Stimulated activated CD8-positive, alpha-beta memory T cell treated with anti-CD3 and anti-CD28 coated beads, Interleukin-15, amount 100 ng/mL, for 1 hour (primary cell): ENCODE measurements around the gene GALNTL6.

Source experiments
- DNase-seq: peaks from one replicate; pipeline ENCODE4 v3.0.0-alpha.2; 2020; ENCODE audit warnings: low read depth

Gene GALNTL6

GRCh38 chr4:172009446-172010230 is 196.4 kb downstream of the GALNTL6 start:
- DNase-seq = no peak

GRCh38 chr4:172011196-172011595 is 198.0 kb downstream of the GALNTL6 start:
- no peak for DNase-seq

- DNase-seq = no peak
These were observed 205.2 kb downstream of the GALNTL6 start for GRCh38 chr4:172018358-172018757.

GRCh38 chr4:172035562-172035961 is 222.4 kb downstream of the GALNTL6 start:
- no peak for DNase-seq

- no peak for DNase-seq
These were observed 227.6 kb downstream of the GALNTL6 start for GRCh38 chr4:172040766-172041165.

GRCh38 chr4:172042714-172043114 is 229.5 kb downstream of the GALNTL6 start:
- no peak for DNase-seq

GRCh38 chr4:172045981-172046380 is 232.8 kb downstream of the GALNTL6 start:
- DNase-seq = no peak

GRCh38 chr4:172048666-172049065 is 235.5 kb downstream of the GALNTL6 start:
- DNase-seq = no peak

GRCh38 chr4:172050911-172051310 is 237.7 kb downstream of the GALNTL6 start:
- DNase-seq = no peak

- no peak for DNase-seq
These were observed 241.8 kb downstream of the GALNTL6 start for GRCh38 chr4:172055046-172055445.

- DNase-seq = no peak
These were observed 242.3 kb downstream of the GALNTL6 start for GRCh38 chr4:172055498-172055897.

GRCh38 chr4:172061204-172061603 is 248.0 kb downstream of the GALNTL6 start:
- no peak for DNase-seq

GRCh38 chr4:172068506-172068905 is 255.3 kb downstream of the GALNTL6 start:
- no peak for DNase-seq

GRCh38 chr4:172073590-172073989 is 260.4 kb downstream of the GALNTL6 start:
- DNase-seq = no peak

- no peak for DNase-seq
These were observed 270.1 kb downstream of the GALNTL6 start for GRCh38 chr4:172083272-172083671.

GRCh38 chr4:172088556-172088955 is 275.4 kb downstream of the GALNTL6 start:
- no peak for DNase-seq

- DNase-seq = no peak
These were observed 282.0 kb downstream of the GALNTL6 start for GRCh38 chr4:172095161-172095560.

GRCh38 chr4:172096786-172097185 is 283.6 kb downstream of the GALNTL6 start:
- DNase-seq = no peak

GRCh38 chr4:172099376-172099775 is 286.2 kb downstream of the GALNTL6 start:
- DNase-seq = no peak

GRCh38 chr4:172103456-172103855 is 290.3 kb downstream of the GALNTL6 start:
- no peak for DNase-seq

- DNase-seq = no peak
These were observed 291.3 kb downstream of the GALNTL6 start for GRCh38 chr4:172104539-172104938.

- DNase-seq = no peak
These were observed 292.7 kb downstream of the GALNTL6 start for GRCh38 chr4:172105918-172106317.

GRCh38 chr4:172109466-172109865 is 296.3 kb downstream of the GALNTL6 start:
- no peak for DNase-seq

GRCh38 chr4:172124656-172125308 is 311.6 kb downstream of the GALNTL6 start:
- DNase-seq = no peak
